Measurements from ENCODE around the gene GRHL1. TPM values are rescaled to one million over a fixed set of nuclear protein-coding genes. Genes with fewer than 3 reads are reported as not detected.
"Not testable (repeated sequence)": the region's sequence is repeated elsewhere in the genome, so short reads cannot be mapped to it uniquely, and the experiment has no call there.

Gene GRHL1
- total RNA-seq, 2 donors from 2014 or later = 0.41 to 9.5 TPM

GRCh38 chr2:10030311-10030736 is 78.8 kb downstream of the GRHL1 start:
- Histone ChIP-seq H3K36me3 (no peaks in the 10 kb centered on the region), H3K4me1 (ENCODE audit: control insufficient read depth in 1 of 2, low read depth in 2 of 2) (peaks cover under 1 to 3% of the 10 kb centered on the region in 2 donors), H3K27me3 (replicated peaks; ENCODE audit: insufficient read depth) (no peaks in the 10 kb centered on the region), H3K9me3 (no peaks in the 10 kb centered on the region), H3K27ac (no peak overlapping the region), H3K4me3 (no peak overlapping the region)
- DNase-seq (ENCODE audit: low spot score) (no peak), ATAC-seq (ENCODE audit: insufficient number of reproducible peaks, low FRiP score, low read depth) (no peak)
- TF ChIP-seq CTCF (IDR thresholded peaks at IDR 0.05) = no peak

GRCh38 chr2:10030798-10031197 is 79.3 kb downstream of the GRHL1 start:
- H3K9me3 ChIP-seq; H3K27me3 ChIP-seq (replicated peaks; ENCODE audit: insufficient read depth); H3K27ac ChIP-seq; ATAC-seq (ENCODE audit: insufficient number of reproducible peaks, low FRiP score, low read depth); H3K4me3 ChIP-seq; DNase-seq (ENCODE audit: low spot score); H3K36me3 ChIP-seq; H3K4me1 ChIP-seq (ENCODE audit: control insufficient read depth in 1 of 2, low read depth in 2 of 2): not testable (repeated sequence)

- DNase-seq (ENCODE audit: low spot score) = no peak
- no peaks in the 10 kb centered on the region for H3K27me3 ChIP-seq (replicated peaks; ENCODE audit: insufficient read depth)
- ATAC-seq (ENCODE audit: insufficient number of reproducible peaks, low FRiP score, low read depth) = no peak
- H3K9me3 ChIP-seq = no peaks in the 10 kb centered on the region
- peaks cover 15 to 21% of the 10 kb centered on the region in 2 donors for H3K4me1 ChIP-seq (ENCODE audit: control insufficient read depth in 1 of 2, low read depth in 2 of 2)
- H3K4me3 ChIP-seq = no peak overlapping the region
- no peaks in the 10 kb centered on the region for H3K36me3 ChIP-seq
- no peak for TF ChIP-seq CTCF (IDR thresholded peaks at IDR 0.05)
- H3K27ac ChIP-seq = no peak overlapping the region
These were observed 80.6 kb downstream of the GRHL1 start for GRCh38 chr2:10031886-10032745.

GRCh38 chr2:10032746-10033105 is 81.2 kb downstream of the GRHL1 start:
- H3K9me3 ChIP-seq = no peaks in the 10 kb centered on the region
- H3K27ac ChIP-seq = no peak overlapping the region
- TF ChIP-seq CTCF (IDR thresholded peaks at IDR 0.05) = no peak
- ATAC-seq (ENCODE audit: insufficient number of reproducible peaks, low FRiP score, low read depth) (no peak), DNase-seq (ENCODE audit: low spot score) (no peak)
- no peaks in the 10 kb centered on the region for H3K36me3 ChIP-seq
- H3K4me1 ChIP-seq (ENCODE audit: control insufficient read depth in 1 of 2, low read depth in 2 of 2) = peaks cover 18 to 27% of the 10 kb centered on the region in 2 donors
- H3K27me3 ChIP-seq (replicated peaks; ENCODE audit: insufficient read depth) = no peaks in the 10 kb centered on the region
- no peak overlapping the region for H3K4me3 ChIP-seq

- Histone ChIP-seq H3K4me3 (no peak overlapping the region), H3K27me3 (replicated peaks; ENCODE audit: insufficient read depth) (no peaks in the 10 kb centered on the region), H3K36me3 (no peaks in the 10 kb centered on the region), H3K27ac (no peak overlapping the region), H3K9me3 (no peaks in the 10 kb centered on the region), H3K4me1 (ENCODE audit: control insufficient read depth in 1 of 2, low read depth in 2 of 2) (peaks cover 18 to 33% of the 10 kb centered on the region in 2 donors)
- TF ChIP-seq CTCF (IDR thresholded peaks at IDR 0.05) = no peak
- DNase-seq (ENCODE audit: low spot score) (no peak), ATAC-seq (ENCODE audit: insufficient number of reproducible peaks, low FRiP score, low read depth) (no peak)
These were observed 81.9 kb downstream of the GRHL1 start for GRCh38 chr2:10033251-10034006.

Data from thoracic aorta (tissue), 2 donors.